RPMI7951 (cell line): ENCODE results near the gene STON2. TPM values are rescaled to one million over a fixed set of nuclear protein-coding genes. Genes with fewer than 3 reads are reported as not detected.
"Not testable (repeated sequence)": the region's sequence is repeated elsewhere in the genome, so short reads cannot be mapped to it uniquely, and the experiment has no call there.

ENCODE experiments used
- DNase-seq: peaks from one replicate; pipeline ENCODE4 v3.0.0-alpha.2; 2012; ENCODE audit warnings: low read depth
- total RNA-seq: library from RNA; depleted of rRNA; stranded (reverse); fragments of >200 nt; shearing (Covaris generic); gene quantifications from 2 replicates; pipeline ENCODE4 v1.2.3, GENCODE V29; 2014; rRNA removed

STON2 gene
- total RNA-seq, 1 experiment from 2014 or later = 1.6 TPM

DNA sequence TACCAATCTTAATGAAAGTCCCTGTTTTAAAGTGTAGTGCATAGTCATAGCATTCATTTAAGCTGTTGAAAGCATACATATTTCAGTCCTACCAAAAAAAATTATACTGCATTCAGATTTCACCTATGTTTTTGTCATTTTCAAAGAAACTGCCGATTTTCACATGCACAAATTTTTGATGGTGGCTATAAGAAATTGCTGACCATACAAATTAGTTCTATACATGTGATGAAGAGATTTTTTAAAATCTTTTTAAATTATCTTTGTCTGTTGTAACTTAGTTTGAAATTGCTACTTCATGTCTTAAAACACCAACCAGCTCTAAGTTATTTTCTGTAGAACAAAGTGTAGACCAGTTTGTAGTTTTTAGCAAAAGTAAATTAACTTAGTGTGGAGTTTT lies 175.9 kb downstream of the STON2 start:
- no peak for DNase-seq

DNA sequence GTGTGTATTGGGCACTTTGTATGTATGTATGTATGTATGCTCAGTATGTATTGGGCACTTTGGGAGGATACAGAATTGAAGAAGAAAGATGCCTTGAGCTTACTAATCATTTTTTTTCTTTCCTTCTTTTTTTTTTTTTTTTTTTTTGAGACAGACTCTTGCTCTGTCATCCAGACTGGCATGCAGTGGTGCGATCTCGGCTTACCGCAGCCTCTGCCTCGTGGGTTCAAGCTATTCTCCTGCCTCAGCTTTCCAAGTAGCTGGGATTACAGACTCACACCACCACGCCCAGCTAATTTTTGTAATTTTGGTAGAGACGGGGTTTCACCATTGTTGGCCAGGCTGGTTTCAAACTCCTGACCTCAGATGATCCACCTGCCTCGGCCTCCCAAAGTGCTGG lies 176.3 kb downstream of the STON2 start:
- DNase-seq = not testable (repeated sequence)

DNA sequence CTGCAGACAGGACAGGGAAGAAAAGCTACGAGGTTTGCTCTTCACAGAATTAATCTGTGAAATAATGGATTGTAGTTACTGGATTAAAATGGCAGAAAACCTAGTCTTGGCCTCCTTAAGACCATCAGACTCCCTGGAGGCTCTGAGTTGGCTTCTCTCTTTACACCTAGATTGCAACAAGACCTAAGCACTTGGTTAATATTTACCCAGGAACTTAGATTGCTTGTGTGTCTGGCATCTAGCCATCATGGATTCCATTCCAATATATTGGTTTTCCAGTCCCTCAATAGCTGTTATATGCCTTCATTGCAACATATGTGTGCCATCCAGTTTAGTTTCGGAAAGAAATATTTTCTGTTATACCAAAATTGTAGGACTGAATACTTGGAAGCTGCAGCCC lies 177.4 kb downstream of the STON2 start:
- DNase-seq = no peak

DNA sequence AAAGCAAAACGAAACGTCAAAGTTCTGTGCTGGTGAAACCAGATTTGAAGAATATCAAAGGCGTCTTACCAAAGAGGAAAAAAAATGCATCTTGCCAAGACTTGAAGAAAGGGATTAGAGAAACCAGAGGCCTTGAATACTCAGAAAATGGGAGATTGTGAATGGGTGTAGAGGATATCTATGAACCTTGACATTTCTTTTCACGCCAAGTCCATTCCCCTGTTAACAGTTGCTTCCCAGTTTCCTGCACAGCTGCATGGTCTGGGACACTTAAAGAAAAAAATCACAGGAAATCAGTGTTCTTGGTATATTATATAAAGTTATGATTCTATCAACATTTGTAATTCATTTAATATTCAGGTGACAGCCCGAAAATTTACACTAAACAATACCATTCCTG lies 178.0 kb downstream of the STON2 start:
- no peak for DNase-seq

DNA sequence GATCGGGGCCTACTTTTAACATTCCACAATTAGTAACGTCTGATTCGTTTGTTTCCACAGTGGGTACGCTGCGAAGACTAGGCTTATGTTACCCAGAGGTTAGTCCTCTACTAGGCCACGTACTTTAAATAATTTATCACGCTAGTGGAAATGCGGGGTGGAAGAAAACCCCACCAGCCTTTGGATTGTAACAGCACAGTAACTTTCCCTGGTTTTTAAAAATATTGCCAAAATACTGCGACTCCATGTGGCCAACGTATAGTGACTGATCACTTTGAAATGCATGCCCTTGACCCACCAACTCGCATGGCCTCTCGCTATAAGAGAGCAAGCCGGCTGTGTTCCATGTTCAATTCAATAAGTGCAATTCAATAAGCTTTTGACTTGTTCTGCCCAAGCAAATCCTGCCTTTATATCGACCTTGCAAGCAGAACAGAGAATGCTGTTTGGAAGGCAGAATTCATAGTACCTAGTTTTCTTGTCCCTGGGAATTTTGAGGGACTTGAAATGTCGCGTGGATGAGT lies 178.5 kb downstream of the STON2 start:
- peak; percentile 12 for DNase-seq

DNA sequence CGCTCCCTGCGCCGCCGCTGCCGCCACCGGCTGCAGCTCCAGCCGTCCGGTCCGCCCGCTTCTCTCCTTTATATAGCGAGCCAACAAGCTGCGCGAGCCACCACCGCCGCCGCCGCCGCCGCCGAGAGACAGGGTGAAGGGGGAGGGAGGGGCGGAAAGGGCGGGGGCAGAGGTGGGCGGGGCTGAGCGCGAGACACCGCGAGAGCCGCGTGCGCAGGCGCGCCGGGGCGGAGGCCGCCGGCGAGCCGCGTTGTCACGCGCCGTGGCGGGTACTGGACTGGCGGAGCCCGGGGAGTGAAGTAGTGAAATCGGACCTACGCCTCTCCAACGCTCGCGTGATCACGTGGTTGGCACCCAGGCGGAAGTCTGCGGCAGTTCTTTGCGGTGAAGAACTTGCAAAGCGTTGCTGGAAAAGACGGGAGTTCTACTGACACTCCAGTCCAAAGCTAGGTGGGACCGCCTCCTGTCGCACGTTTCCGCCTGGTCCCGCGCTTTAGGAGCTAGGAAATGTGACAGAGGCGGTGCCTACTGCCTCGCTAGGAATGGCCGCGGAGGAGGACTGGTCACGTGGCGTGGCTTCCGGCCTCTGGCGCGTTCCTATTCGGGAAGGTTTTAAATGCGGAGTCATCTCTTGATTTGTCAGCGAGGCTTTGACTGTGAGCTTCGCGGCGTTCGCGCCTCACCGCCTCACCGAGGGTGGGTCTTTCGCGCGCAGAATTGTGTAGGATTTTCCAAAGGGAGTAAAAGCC lies 179.1 kb downstream of the STON2 start, which contains the start of gene GTF2A1:
TSS of gene GTF2A1 (minus strand) at position 130 of the 749 bp plus-strand sequence. CDS start 441 bp downstream, outside the sequence.
- DNase-seq = peak; percentile 94

DNA sequence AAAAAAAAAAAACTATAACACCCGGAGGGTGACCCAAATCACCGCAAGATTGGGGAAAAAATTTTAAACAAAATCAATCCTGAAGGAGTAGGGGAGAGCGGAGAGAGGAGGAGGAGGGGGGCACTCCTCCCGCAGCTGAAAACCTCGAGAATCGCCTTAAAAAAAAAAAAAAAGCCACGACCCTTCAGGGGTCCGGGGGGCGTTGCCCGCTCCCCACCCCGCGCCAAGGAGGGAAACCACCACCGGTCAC lies 179.6 kb downstream of the STON2 start:
- no peak for DNase-seq

DNA sequence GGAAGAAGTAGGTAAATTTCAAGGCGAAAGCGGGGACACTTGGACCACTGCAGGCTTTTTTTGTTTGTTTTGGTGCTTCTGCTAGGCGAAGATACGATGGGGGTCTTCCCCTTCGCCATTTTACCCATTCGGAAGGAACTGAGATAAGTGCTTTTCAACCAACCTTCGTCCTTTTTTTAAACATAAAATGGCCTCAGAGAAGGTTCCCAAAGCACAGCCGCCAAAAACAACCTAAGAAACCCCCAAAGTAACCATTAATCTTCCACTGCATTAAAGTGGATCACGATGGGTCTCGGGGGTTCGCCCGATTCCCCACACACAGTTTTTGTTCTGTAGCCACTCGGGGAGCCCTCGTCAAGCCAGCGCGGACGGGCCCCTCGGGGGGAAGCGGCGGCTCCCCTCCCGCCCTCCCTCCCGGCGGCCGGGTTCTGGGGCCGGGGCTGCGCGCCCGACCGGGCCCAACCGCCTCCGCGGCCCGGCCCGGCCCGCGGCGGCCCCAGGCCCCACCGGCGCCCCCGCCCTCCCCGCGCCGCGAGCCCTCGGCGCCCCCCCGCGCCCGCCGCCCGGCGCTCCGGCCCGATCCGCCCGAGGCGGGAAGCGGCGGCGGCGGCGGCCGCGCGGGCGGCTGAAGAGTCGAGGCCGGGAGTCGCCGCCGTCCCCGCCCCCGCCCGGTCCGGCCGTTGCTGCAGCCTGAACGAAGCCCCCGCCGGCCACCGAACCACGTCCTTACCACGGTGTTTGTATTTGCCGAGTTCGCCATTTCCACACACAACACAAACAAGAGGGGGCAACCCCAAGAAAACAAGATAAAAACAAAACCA lies 180.2 kb downstream of the STON2 start:
- peak; percentile 22 for DNase-seq

DNA sequence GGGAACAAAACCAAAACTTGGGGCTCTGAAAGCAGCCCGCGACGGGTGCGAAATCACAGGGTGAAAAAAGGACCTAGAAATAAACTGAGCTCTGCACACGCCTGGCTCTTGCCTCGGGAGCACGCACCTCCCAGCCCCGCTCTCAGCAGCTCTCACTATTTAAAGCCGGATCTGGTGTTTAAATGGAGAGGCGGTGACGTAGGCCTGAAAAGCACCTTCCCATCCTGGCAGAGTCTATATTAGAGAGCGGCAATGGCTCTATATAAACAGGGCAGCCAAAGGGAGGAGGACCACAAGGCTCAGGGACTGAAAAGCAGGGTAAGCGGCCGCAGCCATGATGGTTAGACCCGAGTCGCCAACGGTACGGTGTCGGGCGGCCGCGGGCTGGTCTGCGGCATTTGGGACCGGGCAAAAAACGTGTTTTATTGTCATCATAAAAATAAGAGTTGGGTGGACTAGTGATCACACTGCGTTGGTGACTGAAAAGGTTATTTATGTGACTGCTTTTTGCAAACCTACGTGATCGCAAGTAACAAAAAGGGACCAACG lies 180.8 kb downstream of the STON2 start:
- DNase-seq = peak; percentile 96

DNA sequence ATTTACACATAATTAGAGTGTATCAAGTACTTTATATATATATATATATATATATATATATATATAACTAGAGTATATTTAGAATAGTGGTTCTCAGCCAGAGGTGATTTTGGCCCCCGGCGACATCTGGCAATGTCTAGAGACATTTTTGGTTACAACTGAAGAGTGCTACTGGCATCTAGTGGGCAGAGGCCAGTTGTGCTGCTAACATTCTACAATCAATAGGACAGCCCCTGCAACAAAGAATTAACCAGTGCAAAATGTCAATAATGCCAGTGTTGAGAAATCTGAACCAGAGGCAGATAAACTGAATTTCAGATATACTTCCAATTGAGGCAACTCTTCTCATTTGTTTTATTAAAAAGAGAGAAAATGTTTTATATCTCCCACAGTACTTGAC lies 188.3 kb downstream of the STON2 start:
- DNase-seq = peak; percentile 7

Other genes with a start within 250 kb of the STON2 start
- 19.7 and 22.3 TPM in 2 replicates for gene GTF2A1, start 179.4 kb downstream of the STON2 start, total RNA-seq
- gene SEL1L, start 133.5 kb upstream of the STON2 start, total RNA-seq = 32.4 and 34.6 TPM in 2 replicates